ENCODE results near the gene ARMC8.

DNA sequence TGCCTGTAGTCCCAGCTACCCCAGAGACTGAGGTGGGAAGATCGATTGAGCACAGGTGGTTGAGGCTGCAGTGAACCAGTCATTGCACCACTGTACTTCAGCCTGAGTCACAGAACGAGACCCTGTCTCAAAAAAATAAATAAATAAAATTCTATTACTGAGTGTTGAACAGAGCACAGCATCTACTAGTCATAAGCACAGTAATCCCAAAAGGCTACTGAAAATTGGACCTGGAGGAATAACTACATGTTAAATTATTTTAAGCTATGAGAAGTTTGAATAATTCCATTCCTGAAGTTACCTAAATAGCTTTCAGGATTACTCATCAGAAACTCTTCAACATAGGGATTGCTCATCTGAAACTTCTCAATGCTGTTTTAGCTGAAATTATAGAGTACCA, 43.4 kb downstream of the ARMC8 start:
- TF ChIP-seq, protein P1, sequence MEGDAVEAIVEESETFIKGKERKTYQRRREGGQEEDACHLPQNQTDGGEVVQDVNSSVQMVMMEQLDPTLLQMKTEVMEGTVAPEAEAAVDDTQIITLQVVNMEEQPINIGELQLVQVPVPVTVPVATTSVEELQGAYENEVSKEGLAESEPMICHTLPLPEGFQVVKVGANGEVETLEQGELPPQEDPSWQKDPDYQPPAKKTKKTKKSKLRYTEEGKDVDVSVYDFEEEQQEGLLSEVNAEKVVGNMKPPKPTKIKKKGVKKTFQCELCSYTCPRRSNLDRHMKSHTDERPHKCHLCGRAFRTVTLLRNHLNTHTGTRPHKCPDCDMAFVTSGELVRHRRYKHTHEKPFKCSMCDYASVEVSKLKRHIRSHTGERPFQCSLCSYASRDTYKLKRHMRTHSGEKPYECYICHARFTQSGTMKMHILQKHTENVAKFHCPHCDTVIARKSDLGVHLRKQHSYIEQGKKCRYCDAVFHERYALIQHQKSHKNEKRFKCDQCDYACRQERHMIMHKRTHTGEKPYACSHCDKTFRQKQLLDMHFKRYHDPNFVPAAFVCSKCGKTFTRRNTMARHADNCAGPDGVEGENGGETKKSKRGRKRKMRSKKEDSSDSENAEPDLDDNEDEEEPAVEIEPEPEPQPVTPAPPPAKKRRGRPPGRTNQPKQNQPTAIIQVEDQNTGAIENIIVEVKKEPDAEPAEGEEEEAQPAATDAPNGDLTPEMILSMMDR (IDR thresholded peaks at IDR 0.05 in 8 of 11, conservative IDR thresholded peaks at IDR 0.05 in 3 of 11): no peak
- no peak for TF ChIP-seq POLR2A (IDR thresholded peaks at IDR 0.05)
- TF ChIP-seq POLR2AphosphoS5 (IDR thresholded peaks at IDR 0.05): no peak

Data from spleen (tissue), 7 donors.